ENCODE data around the gene MTHFD1L. TPM values are rescaled to one million over a fixed set of nuclear protein-coding genes. Genes with fewer than 3 reads are reported as not detected.
"Not testable (repeated sequence)": the region's sequence is repeated elsewhere in the genome, so short reads cannot be mapped to it uniquely, and the experiment has no call there.

The MTHFD1L gene
- total and polyA plus RNA-seq, 10 donors, result 6.7 to 32.1 (median 13.1) TPM

- WGBS, 5 donors, result 95 to 99% (median 97%) methylated on average over 3 of the region's 3 CpGs
- DNase-seq, result peak; percentile 22
Observed at GRCh38 chr6:151032034-151032433, 166.5 kb downstream of the MTHFD1L start.

GRCh38 chr6:151034825-151035781 is 169.6 kb downstream of the MTHFD1L start:
- intact Hi-C loops (cut with DNase I; ENCODE audit: low total_unique reads), result no loop called here
- peaks cover 0 to 23% (median 4%) of the 10 kb centered on the region in 6 donors for H3K36me3 ChIP-seq
- TF ChIP-seq POLR2A (IDR thresholded peaks at IDR 0.05), result no peak
- no peak for TF ChIP-seq POLR2AphosphoS5 (IDR thresholded peaks at IDR 0.05)
- TF ChIP-seq CTCF (IDR thresholded peaks at IDR 0.05 in 8 of 11, conservative IDR thresholded peaks at IDR 0.05 in 3 of 11), result no peak
- H3K27me3 ChIP-seq (replicated peaks in 1 of 7), result no peaks in the 10 kb centered on the region
- DNase-seq, result peak; percentile 13
- peaks cover 0 to 3% (median under 1%) of the 10 kb centered on the region in 6 donors for H3K4me1 ChIP-seq
- H3K27ac ChIP-seq, result peak overlapping the region in 4 of 8 donors; percentile 51 to 70 (median 66)
- WGBS, 5 donors, result 93 to 97% (median 96%) methylated on average over 10 of the region's 10 CpGs
- no peak overlapping the region for H3K4me3 ChIP-seq
- H3K9me3 ChIP-seq, result no peaks in the 10 kb centered on the region

More at GRCh38 chr6:151032034-151032433, 166.5 kb downstream of the MTHFD1L start:
- intact Hi-C loops (cut with DNase I; ENCODE audit: low total_unique reads), result no loop called here
- TF ChIP-seq POLR2A (IDR thresholded peaks at IDR 0.05), result no peak
- Histone ChIP-seq H3K9me3 (no peaks in the 10 kb centered on the region), H3K27ac (no peak overlapping the region), H3K36me3 (peaks cover 0 to 16% (median 4%) of the 10 kb centered on the region in 6 donors), H3K4me1 (peaks cover 0 to 8% (median 0%) of the 10 kb centered on the region in 6 donors), H3K4me3 (no peak overlapping the region), H3K27me3 (replicated peaks in 1 of 7) (no peaks in the 10 kb centered on the region)

GRCh38 chr6:151036211-151036721 is 170.8 kb downstream of the MTHFD1L start:
- Histone ChIP-seq H3K4me1 (peaks cover 0 to 14% (median 4%) of the 10 kb centered on the region in 6 donors), H3K27ac (peak overlapping the region in 6 of 8 donors; percentile 20 to 70 (median 57)), H3K36me3 (peaks cover 0 to 23% (median 4%) of the 10 kb centered on the region in 6 donors)
- peak in 1 of 3 donors; percentile 51 for TF ChIP-seq POLR2AphosphoS5 (IDR thresholded peaks at IDR 0.05)
- DNase-seq; H3K27me3 ChIP-seq (replicated peaks in 1 of 7); H3K9me3 ChIP-seq; H3K4me3 ChIP-seq; intact Hi-C loops (cut with DNase I; ENCODE audit: low total_unique reads): not testable (repeated sequence)
- WGBS, 5 donors, result 63 to 78% (median 74%) methylated on average over 3 of the region's 3 CpGs

- Histone ChIP-seq H3K4me1 (peaks cover 0 to 19% (median 5%) of the 10 kb centered on the region in 6 donors), H3K36me3 (peaks cover 0 to 23% (median 4%) of the 10 kb centered on the region in 6 donors), H3K9me3 (no peaks in the 10 kb centered on the region), H3K27ac (peak overlapping the region in 5 of 8 donors; percentile 20 to 70 (median 54)), H3K4me3 (no peak overlapping the region), H3K27me3 (replicated peaks in 1 of 7) (no peaks in the 10 kb centered on the region)
- intact Hi-C loops (cut with DNase I; ENCODE audit: low total_unique reads), result no loop called here
- WGBS, 5 donors, result 80 to 85% (median 83%) methylated on average over 12 of the region's 12 CpGs
- no peak for DNase-seq
- TF ChIP-seq POLR2AphosphoS5 (IDR thresholded peaks at IDR 0.05) (no peak), POLR2A (IDR thresholded peaks at IDR 0.05) (no peak), CTCF (IDR thresholded peaks at IDR 0.05 in 8 of 11, conservative IDR thresholded peaks at IDR 0.05 in 3 of 11) (no peak)
Observed at GRCh38 chr6:151036869-151037680, 171.6 kb downstream of the MTHFD1L start.
